Right renal pelvis (tissue), 4 donors: ENCODE data around the gene RUNX1. TPM values are rescaled to one million over a fixed set of nuclear protein-coding genes. Genes with fewer than 3 reads are reported as not detected.

Experiments used
- DNase-seq, 4 donors: peaks; one replicate each; pipeline ENCODE4 v3.0.0-alpha.2; 2013; ENCODE audit warnings: low read depth in 4 of 4, low spot score in 3 of 4, missing footprints in 1 of 4
- polyA plus RNA-seq, 4 donors: library from polyadenylated mRNA; unstranded; fragments of 120-200 nt; gene quantifications; one replicate each; pipeline ENCODE4 v1.2.1, GENCODE V29; 2013; ENCODE audit not compliant: insufficient read length in 4 of 4

RUNX1 gene
- polyA plus RNA-seq, 4 donors = 2.2 to 3.6 (median 2.4) TPM

GRCh38 chr21:35038772-35039319 lies 10.3 kb downstream of the RUNX1 start:
- DNase-seq = no peak

- DNase-seq = no peak
These were observed 11.7 kb downstream of the RUNX1 start for GRCh38 chr21:35037384-35037765.

GRCh38 chr21:35036465-35037383 lies 12.4 kb downstream of the RUNX1 start:
- no peak for DNase-seq

GRCh38 chr21:35035581-35035980 lies 13.5 kb downstream of the RUNX1 start:
- no peak for DNase-seq

GRCh38 chr21:35035116-35035515 lies 14.0 kb downstream of the RUNX1 start:
- DNase-seq = no peak

- DNase-seq = no peak
These were observed 14.7 kb downstream of the RUNX1 start for GRCh38 chr21:35034203-35034926.

- no peak for DNase-seq
These were observed 16.4 kb downstream of the RUNX1 start for GRCh38 chr21:35032474-35033263.

GRCh38 chr21:35028451-35028978 lies 20.6 kb downstream of the RUNX1 start:
- no peak for DNase-seq

GRCh38 chr21:35027563-35028450 lies 21.3 kb downstream of the RUNX1 start:
- no peak for DNase-seq

- no peak for DNase-seq
These were observed 22.2 kb downstream of the RUNX1 start for GRCh38 chr21:35026617-35027562.

- DNase-seq = no peak
These were observed 23.0 kb downstream of the RUNX1 start for GRCh38 chr21:35026153-35026500.

GRCh38 chr21:35025206-35026152 lies 23.6 kb downstream of the RUNX1 start:
- no peak for DNase-seq

- DNase-seq = no peak
These were observed 24.6 kb downstream of the RUNX1 start for GRCh38 chr21:35024513-35024912.

GRCh38 chr21:35024071-35024420 lies 25.1 kb downstream of the RUNX1 start:
- DNase-seq = no peak

GRCh38 chr21:35023396-35024070 lies 25.6 kb downstream of the RUNX1 start:
- no peak for DNase-seq

GRCh38 chr21:35021546-35021945 lies 27.6 kb downstream of the RUNX1 start:
- no peak for DNase-seq

- DNase-seq = no peak
These were observed 28.2 kb downstream of the RUNX1 start for GRCh38 chr21:35020902-35021301.
